ENCODE data around the gene C8A.

Gene C8A

DNA sequence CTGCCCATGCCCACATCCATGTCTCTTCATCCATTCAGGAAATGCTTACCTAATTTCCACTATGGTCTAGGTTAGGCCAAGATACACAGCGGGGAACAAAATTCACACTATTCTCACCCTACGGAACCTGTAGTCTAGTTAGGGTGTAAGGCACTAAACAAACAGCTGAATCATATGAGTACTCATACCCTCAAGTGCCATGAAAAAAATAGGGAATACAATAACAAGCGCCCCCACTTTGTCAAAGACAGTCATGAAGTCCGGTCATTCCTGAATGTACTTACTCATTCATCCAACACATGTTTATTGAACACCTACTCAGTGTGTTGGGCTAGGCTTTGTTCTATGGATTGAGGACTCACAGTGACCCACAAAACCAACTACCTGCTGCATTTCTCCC, 29.2 kb upstream of the C8A start:
- DNase-seq (ENCODE audit: low read depth): no peak
- TF ChIP-seq CTCF (conservative IDR thresholded peaks at IDR 0.05; ENCODE audit: control insufficient read depth, insufficient read depth, low read depth, low read length): no peak
- no peak overlapping the region for H3K4me3 ChIP-seq (ENCODE audit: control insufficient read depth, low read depth, low read length)

DNA sequence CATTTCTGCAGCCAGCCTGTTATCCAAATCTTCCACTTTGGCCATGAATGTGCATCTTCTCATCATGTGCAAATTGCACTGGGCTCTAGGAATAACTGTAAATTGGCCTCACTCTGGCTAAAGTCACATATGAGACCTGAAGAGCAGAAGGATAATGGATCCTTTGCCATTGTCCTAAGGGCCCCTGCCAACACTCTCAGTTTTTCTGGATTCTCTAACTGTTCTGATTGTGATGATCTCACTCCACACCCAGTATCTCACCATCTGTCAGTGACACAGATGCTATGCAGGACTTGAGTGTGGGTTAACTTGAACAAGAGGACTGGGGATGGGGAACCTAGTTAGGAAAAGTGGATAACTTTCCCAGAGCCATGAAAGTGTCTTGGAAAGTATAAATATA, 26.9 kb upstream of the C8A start:
- no peak overlapping the region for H3K4me3 ChIP-seq (ENCODE audit: control insufficient read depth, low read depth, low read length)
- DNase-seq (ENCODE audit: low read depth): no peak
- TF ChIP-seq CTCF (conservative IDR thresholded peaks at IDR 0.05; ENCODE audit: control insufficient read depth, insufficient read depth, low read depth, low read length): no peak

GRCh38 chr1:56830052-56830451, 24.5 kb upstream of the C8A start:
- no peak for TF ChIP-seq CTCF (conservative IDR thresholded peaks at IDR 0.05; ENCODE audit: control insufficient read depth, insufficient read depth, low read depth, low read length)
- no peak for DNase-seq (ENCODE audit: low read depth)
- H3K4me3 ChIP-seq (ENCODE audit: control insufficient read depth, low read depth, low read length): no peak overlapping the region

GRCh38 chr1:56831871-56832693, 22.5 kb upstream of the C8A start:
- peak; percentile 93 for DNase-seq (ENCODE audit: low read depth)
- H3K4me3 ChIP-seq (ENCODE audit: control insufficient read depth, low read depth, low read length): no peak overlapping the region
- peak; percentile 99 for TF ChIP-seq CTCF (conservative IDR thresholded peaks at IDR 0.05; ENCODE audit: control insufficient read depth, insufficient read depth, low read depth, low read length)

DNA sequence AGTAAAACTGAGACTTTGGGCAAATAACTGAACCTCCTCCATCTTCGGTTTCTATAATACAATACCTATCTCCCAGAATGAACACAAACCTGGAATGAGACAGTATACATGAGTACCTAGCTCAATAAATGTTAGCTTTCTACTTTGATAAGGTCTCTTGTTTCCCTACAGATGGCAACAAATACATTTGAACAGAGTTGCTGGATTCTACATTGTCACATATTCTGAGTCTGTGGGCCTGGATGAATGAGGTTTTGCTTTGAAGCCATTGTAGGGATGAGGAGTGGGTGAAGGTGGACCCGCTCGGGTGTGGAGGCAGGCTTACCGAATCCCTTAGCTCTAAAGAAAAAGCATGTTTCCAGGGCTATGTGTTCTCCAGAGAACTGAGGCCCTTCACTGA, 21.5 kb upstream of the C8A start:
- TF ChIP-seq CTCF (conservative IDR thresholded peaks at IDR 0.05; ENCODE audit: control insufficient read depth, insufficient read depth, low read depth, low read length): no peak
- H3K4me3 ChIP-seq (ENCODE audit: control insufficient read depth, low read depth, low read length): no peak overlapping the region
- DNase-seq (ENCODE audit: low read depth): no peak

DNA sequence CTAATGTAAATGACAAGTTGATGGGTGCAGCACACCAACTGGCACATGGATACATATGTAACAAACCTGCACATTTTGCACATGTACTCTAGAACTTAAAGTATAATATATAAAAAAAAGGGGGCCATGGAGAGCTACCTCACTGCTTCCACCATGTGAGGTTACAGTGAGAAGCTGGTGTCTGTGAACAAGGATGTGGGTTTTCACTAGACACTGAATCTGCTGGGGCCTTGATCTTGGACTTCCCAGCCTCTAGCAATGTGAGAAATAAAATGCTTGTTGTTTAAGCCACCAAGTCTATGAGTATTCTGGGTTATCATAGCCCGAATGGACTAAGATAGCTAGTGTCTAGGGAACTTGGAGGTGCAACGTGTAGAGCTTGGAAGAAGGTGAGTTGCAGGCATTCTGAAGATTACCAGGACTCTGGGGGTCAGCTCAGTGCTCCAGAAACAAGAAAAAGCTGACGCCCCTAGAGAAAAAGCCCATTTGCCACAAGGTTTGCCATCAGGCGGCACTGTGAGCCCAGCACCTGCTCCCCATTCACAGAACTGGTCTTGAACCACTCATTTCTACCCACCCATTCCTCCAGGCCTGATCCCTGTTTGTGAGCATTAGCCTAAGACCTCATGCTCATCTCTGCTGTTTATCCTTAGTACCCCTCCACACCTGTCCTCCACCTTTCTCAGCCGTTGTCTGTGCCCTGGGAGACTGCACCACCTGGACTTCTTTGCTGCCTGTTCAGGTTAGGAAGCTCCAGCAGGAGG, 20.3 kb upstream of the C8A start:
- no peak for DNase-seq (ENCODE audit: low read depth)
- no peak for TF ChIP-seq CTCF (conservative IDR thresholded peaks at IDR 0.05; ENCODE audit: control insufficient read depth, insufficient read depth, low read depth, low read length)
- no peak overlapping the region for H3K4me3 ChIP-seq (ENCODE audit: control insufficient read depth, low read depth, low read length)

All from fibroblast of mammary gland (primary cell).